Heart left ventricle (tissue), 13 donors: ENCODE results near the gene BCL7C.

Experiments used
- CTCF ChIP-seq, 12 donors: fragments of 200-600 bp; sonication (generic) in 4 of 12; IDR thresholded peaks; one replicate each; pipeline versions ENCODE4 v1.5.0 to v1.8.0; 2018 to 2022; ENCODE audit warnings: antibody characterized with exemption in 12 of 12, mild to moderate bottlenecking in 5 of 12
- POLR2A ChIP-seq, 2 donors: fragments of 450-650 bp; IDR thresholded peaks; one replicate each; pipeline ENCODE4 v1.6.1; 2017; ENCODE audit warnings: antibody characterized with exemption in 2 of 2, mild to moderate bottlenecking in 2 of 2, moderate library complexity in 2 of 2
- donor health status: ischemic (EF 13 %, LVEDD 7.1; RV severe dilation, severe dysfunction).
- donor health status: DM: no; HTN: yes; CAD: no.
- donor health status: DM: no; HTN: no; CAD: no.
- donor health status: ischemic (EF 25% LVEDD 6.9; RV normal size, moderate dysfunction).
- donor health status: ischemic (EF 25% LVEDD 5.7; RV mildly dilated, moderate dysfunction).
- donor health status: ischemic (EF 35%, LVEDD 5.7; RV mildly dilated, moderate dysfunction).
- donor health status: nonischemic (EF 11% LVEDD 7.7; RV severe dilation, severe dysfunction).
- donor health status: DM: yes; HTN: yes; CAD: no.
- donor health status: PGD.
- donor health status: ischemic (EF 29% LVEDD 5.4; RV normal size, mild dysfunction).
- donor health status: nonischemic (EF 23%, LVEDD 6.1; RV moderate dilation, normal function).

GRCh38 chr16:30844671-30845449 is 49.0 kb downstream of the BCL7C start:
- no peak for TF ChIP-seq POLR2A (IDR thresholded peaks at IDR 0.05)
- peak; percentile 77 to 96 (median 89) for TF ChIP-seq CTCF (IDR thresholded peaks at IDR 0.05)
